ENCODE measurements around the gene GRIA4.

DNA sequence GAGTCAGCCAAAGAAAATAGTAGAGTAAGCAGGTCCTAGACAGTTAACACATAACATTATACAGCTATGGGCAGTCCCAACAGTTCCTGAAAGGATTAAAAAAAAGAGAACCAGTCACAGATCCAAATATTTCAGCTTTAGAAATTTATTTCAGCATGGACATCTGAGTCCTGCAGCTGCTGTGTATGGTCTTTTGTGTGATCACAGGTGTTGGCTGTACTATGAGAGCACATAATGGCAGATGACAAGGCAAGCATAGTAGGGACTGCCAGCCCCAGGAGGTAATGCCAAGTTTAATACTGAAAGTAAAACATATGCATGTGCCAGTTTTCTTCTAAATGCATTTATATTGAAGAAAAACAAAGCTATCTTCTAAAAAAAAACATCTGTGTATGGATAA lies 158.1 kb downstream of the GRIA4 start:
- TF ChIP-seq TAF1 (IDR thresholded peaks at IDR 0.05; ENCODE audit: low read depth, low read length) (no peak), POLR2A (IDR thresholded peaks at IDR 0.05; ENCODE audit: low read depth, low read length) (no peak)
